Esophagus muscularis mucosa (tissue), 4 donors: ENCODE data around the gene CSRNP3. TPM values are rescaled to one million over a fixed set of nuclear protein-coding genes. Genes with fewer than 3 reads are reported as not detected.

ENCODE experiments used
- DNase-seq: peaks from one replicate; pipeline ENCODE4 v3.0.0-alpha.2; 2017; ENCODE audit errors: extremely low spot score
- H3K27ac ChIP-seq, 4 donors: fragments of 200-600 bp; sonication (generic); replicated peaks in 1 of 4; 1 replicate in 3 of 4; 2 replicates in 1 of 4; pipeline ENCODE4 v1.5.1; 2016 to 2019; ENCODE audit warnings: mild to moderate bottlenecking in 1 of 4
- H3K27me3 ChIP-seq, 4 donors: fragments of 200-600 bp; sonication (generic); one replicate each; pipeline versions ENCODE4 v1.5.1 to v1.6.0; 2016 to 2019
- H3K36me3 ChIP-seq, 4 donors: fragments of 200-600 bp; sonication (generic); one replicate each; pipeline ENCODE4 v1.5.1; 2016 to 2019
- H3K4me1 ChIP-seq, 4 donors: fragments of 200-600 bp; sonication (generic); one replicate each; pipeline ENCODE4 v1.5.1; 2016 to 2019
- H3K4me3 ChIP-seq, 4 donors: fragments of 200-600 bp; sonication (generic); 1 replicate in 2 of 4; 2 replicates in 2 of 4; pipeline ENCODE4 v1.5.1; 2016 to 2019; ENCODE audit warnings: mild to moderate bottlenecking in 4 of 4, moderate library complexity in 1 of 4
- H3K9me3 ChIP-seq, 4 donors: fragments of 200-600 bp; sonication (generic); 1 replicate in 3 of 4; 2 replicates in 1 of 4; pipeline ENCODE4 v1.5.1; 2016 to 2019
- EP300 ChIP-seq: sonication (generic); formaldehyde crosslinking; IDR thresholded peaks from one replicate; pipeline ENCODE4 v1.6.1; 2017; ENCODE audit warnings: antibody characterized with exemption
- POLR2A ChIP-seq: fragments of 450-650 bp; IDR thresholded peaks from one replicate; pipeline ENCODE4 v1.6.1; 2017; ENCODE audit warnings: antibody characterized with exemption, moderate library complexity, mild to moderate bottlenecking, low read depth
- POLR2AphosphoS5 ChIP-seq, 2 donors: sonication (generic); formaldehyde crosslinking; IDR thresholded peaks; one replicate each; pipeline ENCODE4 v1.6.1; 2017; ENCODE audit warnings: antibody characterized with exemption in 2 of 2
- WGBS: methylation state at CpG from one replicate; pipeline ENCODE4 v1.1.5; 2018; 5-methylcytosine and 5-hydroxymethylcytosine counted together
- intact Hi-C: fragments of 100-400 bp; cut with DNase I; formaldehyde crosslinking; loops from one replicate; pipeline ENCODE4 v1.15.1; 2023
- total RNA-seq, 4 donors: library from RNA; depleted of rRNA; stranded (reverse); fragments of >200 nt; gene quantifications; one replicate each; pipeline versions ENCODE4 v1.1.0 to v1.2.1, GENCODE V29; 2016
- TF ChIP-seq, protein P1 (sequence below), 3 experiments: fragments of 200-600 bp in 2 of 3; fragments of 450-650 bp in 1 of 3; sonication (generic) in 2 of 3; IDR thresholded peaks; one replicate each; pipeline ENCODE4 v1.5.1; 2017 to 2019; ENCODE audit warnings: antibody characterized with exemption in 3 of 3, mild to moderate bottlenecking in 2 of 3, moderate library complexity in 1 of 3

CSRNP3 gene
- total RNA-seq, 4 donors from 2014 or later = 1.8 to 4.4 (median 2.4) TPM

DNA sequence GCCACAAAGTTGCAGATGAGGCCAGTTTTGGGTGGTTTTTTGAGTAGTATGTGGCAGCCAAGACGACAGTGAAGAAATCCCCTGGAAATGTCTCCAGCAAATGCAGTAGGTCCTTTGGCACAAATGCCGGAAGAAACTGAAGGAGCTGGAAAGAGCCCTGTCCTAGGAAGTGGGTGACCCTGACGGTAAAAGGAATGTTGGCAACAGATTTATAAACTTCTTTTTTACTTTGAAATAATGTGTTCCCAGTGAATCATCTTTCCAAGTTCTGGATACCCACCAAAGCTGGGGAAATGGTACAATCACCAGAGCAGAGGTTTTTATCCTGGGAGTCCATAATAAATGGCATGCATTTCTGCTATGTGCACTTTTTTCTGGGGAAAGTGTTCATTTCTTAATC lies 112.9 kb downstream of the CSRNP3 start:
- Histone ChIP-seq H3K4me1 (peaks cover 0 to 16% (median 11%) of the 10 kb centered on the region in 4 donors), H3K36me3 (no peaks in the 10 kb centered on the region), H3K9me3 (no peaks in the 10 kb centered on the region), H3K27ac (no peak overlapping the region), H3K27me3 (no peaks in the 10 kb centered on the region), H3K4me3 (no peak overlapping the region)
- intact Hi-C loops = no loop called here
- no peak for DNase-seq
- 39% methylated on average over 3 of the region's 3 CpGs for WGBS
- TF ChIP-seq, protein P1, sequence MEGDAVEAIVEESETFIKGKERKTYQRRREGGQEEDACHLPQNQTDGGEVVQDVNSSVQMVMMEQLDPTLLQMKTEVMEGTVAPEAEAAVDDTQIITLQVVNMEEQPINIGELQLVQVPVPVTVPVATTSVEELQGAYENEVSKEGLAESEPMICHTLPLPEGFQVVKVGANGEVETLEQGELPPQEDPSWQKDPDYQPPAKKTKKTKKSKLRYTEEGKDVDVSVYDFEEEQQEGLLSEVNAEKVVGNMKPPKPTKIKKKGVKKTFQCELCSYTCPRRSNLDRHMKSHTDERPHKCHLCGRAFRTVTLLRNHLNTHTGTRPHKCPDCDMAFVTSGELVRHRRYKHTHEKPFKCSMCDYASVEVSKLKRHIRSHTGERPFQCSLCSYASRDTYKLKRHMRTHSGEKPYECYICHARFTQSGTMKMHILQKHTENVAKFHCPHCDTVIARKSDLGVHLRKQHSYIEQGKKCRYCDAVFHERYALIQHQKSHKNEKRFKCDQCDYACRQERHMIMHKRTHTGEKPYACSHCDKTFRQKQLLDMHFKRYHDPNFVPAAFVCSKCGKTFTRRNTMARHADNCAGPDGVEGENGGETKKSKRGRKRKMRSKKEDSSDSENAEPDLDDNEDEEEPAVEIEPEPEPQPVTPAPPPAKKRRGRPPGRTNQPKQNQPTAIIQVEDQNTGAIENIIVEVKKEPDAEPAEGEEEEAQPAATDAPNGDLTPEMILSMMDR (IDR thresholded peaks at IDR 0.05) = no peak
- TF ChIP-seq EP300 (no peak), POLR2A (no peak), POLR2AphosphoS5 (IDR thresholded peaks at IDR 0.05) (no peak)

DNA sequence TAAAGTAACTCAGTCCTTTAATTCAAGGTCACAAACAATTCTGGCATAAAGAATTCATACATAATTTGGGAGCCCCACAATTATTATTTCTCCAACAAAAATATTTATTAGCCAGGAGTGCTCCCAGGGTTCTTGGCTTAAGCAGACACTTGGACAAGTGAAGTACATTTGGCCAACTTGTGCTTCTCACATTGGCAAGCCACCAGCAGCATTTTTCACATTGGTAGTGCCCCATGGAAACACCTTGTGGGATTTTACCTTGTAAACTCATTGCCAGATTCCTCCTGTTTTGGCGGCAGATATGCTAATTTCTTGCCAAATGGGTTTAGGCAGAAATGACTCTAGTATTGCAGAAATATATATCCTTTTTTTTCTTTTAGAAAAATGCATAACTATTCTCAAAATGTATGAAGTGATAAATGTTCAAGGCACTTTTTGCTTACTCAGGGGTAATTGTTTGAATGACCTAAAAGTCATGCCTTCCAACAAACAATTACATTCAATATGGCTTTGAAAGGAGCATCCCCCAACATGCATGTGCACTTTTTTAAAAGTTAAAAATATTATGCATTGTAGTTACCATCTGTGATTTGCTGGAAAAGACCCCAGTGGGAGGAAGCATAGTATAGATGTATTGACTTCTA lies 113.5 kb downstream of the CSRNP3 start:
- Histone ChIP-seq H3K4me1 (peaks cover 0 to 16% (median 11%) of the 10 kb centered on the region in 4 donors), H3K27ac (no peak overlapping the region), H3K27me3 (no peaks in the 10 kb centered on the region), H3K4me3 (no peak overlapping the region), H3K36me3 (no peaks in the 10 kb centered on the region), H3K9me3 (no peaks in the 10 kb centered on the region)
- no peak for TF ChIP-seq EP300
- TF ChIP-seq POLR2A = no peak
- TF ChIP-seq POLR2AphosphoS5 (IDR thresholded peaks at IDR 0.05) = no peak
- TF ChIP-seq, protein P1 (IDR thresholded peaks at IDR 0.05) = no peak
- DNase-seq = no peak
- WGBS = 81% methylated on average over 1 of the region's 1 CpG
- intact Hi-C loops = no loop called here

DNA sequence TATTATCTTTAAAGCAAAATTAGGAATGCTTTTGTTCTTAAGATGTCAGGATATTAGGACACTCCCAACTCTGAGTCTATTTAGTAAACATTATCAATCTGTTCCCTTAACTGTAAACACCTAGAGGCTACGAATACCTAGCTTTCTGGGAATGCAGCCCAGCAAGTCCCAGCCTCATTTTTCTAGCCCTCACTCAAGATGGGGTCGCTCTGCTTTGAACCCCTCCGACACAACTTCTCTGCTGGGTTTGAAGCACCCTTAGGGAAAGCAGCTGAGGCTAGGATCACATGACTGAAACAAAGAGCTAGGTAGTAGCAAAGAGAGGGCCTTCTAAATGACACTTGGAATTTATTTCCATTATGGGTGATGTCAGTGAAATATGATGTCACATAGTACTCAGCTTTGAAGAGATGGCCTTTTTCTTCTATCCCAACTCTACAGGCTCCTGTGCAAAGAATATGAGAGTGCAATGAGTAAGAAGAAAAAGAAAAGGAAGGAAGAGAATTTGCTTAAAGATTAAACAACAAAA lies 114.7 kb downstream of the CSRNP3 start:
- Histone ChIP-seq H3K9me3 (no peaks in the 10 kb centered on the region), H3K4me1 (peaks cover 0 to 16% (median 11%) of the 10 kb centered on the region in 4 donors), H3K27ac (no peak overlapping the region), H3K36me3 (no peaks in the 10 kb centered on the region), H3K27me3 (no peaks in the 10 kb centered on the region), H3K4me3 (no peak overlapping the region)
- intact Hi-C loops = no loop called here
- no peak for DNase-seq
- WGBS = 92% methylated on average over 3 of the region's 3 CpGs
- TF ChIP-seq, protein P1 (IDR thresholded peaks at IDR 0.05) = no peak
- no peak for TF ChIP-seq EP300
- no peak for TF ChIP-seq POLR2AphosphoS5 (IDR thresholded peaks at IDR 0.05)
- TF ChIP-seq POLR2A = no peak

DNA sequence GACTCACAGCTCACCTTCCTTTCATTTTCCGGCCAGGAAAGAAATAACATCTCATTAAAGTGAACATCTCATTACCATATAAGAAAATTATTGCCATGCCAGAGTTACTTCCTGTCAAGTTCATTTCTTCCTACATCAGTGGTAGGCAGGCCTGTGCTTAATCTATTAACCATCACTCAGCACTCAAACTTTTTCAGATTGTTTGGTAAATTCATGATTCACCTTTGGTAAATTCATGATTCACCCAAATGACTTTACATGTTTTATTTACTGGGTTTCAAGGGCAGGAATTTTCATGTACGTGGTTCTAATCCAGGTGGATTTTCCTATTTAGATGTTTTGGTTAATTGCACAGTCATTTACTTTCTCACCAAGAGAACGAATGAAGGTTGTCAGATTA lies 116.5 kb downstream of the CSRNP3 start:
- TF ChIP-seq POLR2A (no peak), EP300 (no peak), POLR2AphosphoS5 (IDR thresholded peaks at IDR 0.05) (no peak)
- TF ChIP-seq, protein P1 (IDR thresholded peaks at IDR 0.05) = no peak
- intact Hi-C loops = no loop called here
- H3K36me3 ChIP-seq = no peaks in the 10 kb centered on the region
- H3K9me3 ChIP-seq = no peaks in the 10 kb centered on the region
- H3K4me1 ChIP-seq = peaks cover 0 to 16% (median 11%) of the 10 kb centered on the region in 4 donors
- H3K27me3 ChIP-seq = no peaks in the 10 kb centered on the region
- H3K4me3 ChIP-seq = no peak overlapping the region
- WGBS = 97% methylated on average over 3 of the region's 3 CpGs
- no peak for DNase-seq
- no peak overlapping the region for H3K27ac ChIP-seq
